NK-92 treated with Interleukin-12 subunit alpha and Interleukin-12 subunit beta, amount 100 ng/mL, for 24 hours (cell line): ENCODE measurements around the gene SMAGP.

ENCODE experiments used
- DNase-seq: peaks from one replicate; lab custom pipeline; 2025; lab: John Stamatoyannopoulos, UW

The SMAGP gene

GRCh38 chr12:51196547-51196946 lies 73.7 kb downstream of the SMAGP start:
- no peak for DNase-seq

GRCh38 chr12:51195841-51196240 lies 74.4 kb downstream of the SMAGP start:
- DNase-seq = no peak
